SK-N-SH treated with all-trans-retinoic acid at 6 μM for 48 hours (cell line): ENCODE results near the gene LGR4.

ENCODE experiments used
- ATAC-seq: fragments of 200-7000 bp; cut with Tn5 transposase; 3 replicates; pipeline ENCODE4 v1.9.1; 2020; ENCODE audit warnings: mild to moderate bottlenecking, moderate library complexity
- ARNTL ChIP-seq: fragments of 450-650 bp; formaldehyde crosslinking; IDR thresholded peaks from 2 replicates; pipeline ENCODE4 v1.5.0; 2020; ENCODE audit warnings: low read depth, mild to moderate bottlenecking, moderate library complexity, borderline replicate concordance
- BACH2 ChIP-seq: fragments of 250-450 bp; sonication (Bioruptor Pico); IDR thresholded peaks from 2 replicates; pipeline ENCODE4 v1.9.0; 2021; ENCODE audit warnings: mild to moderate bottlenecking, borderline replicate concordance
- CREB5 ChIP-seq: fragments of 250-450 bp; sonication (Bioruptor Pico); IDR thresholded peaks from 2 replicates; pipeline ENCODE4 v1.5.1; 2020; ENCODE audit warnings: low read depth, mild to moderate bottlenecking, moderate library complexity
- CSDC2 ChIP-seq: fragments of 250-450 bp; sonication (Bioruptor Pico); IDR thresholded peaks from 2 replicates; pipeline ENCODE4 v1.5.0; 2020; ENCODE audit warnings: mild to moderate bottlenecking, moderate library complexity
- CSRNP3 ChIP-seq: fragments of 250-450 bp; sonication (Bioruptor Pico); IDR thresholded peaks from 2 replicates; pipeline ENCODE4 v1.5.1; 2021; ENCODE audit warnings: mild to moderate bottlenecking, moderate library complexity
- GLIS3 ChIP-seq: fragments of 250-450 bp; sonication (Bioruptor Pico); IDR thresholded peaks from 2 replicates; pipeline ENCODE4 v1.5.0; 2020; ENCODE audit warnings: mild to moderate bottlenecking, moderate library complexity
- PATZ1 ChIP-seq: fragments of 250-450 bp; sonication (Bioruptor Pico); IDR thresholded peaks from 2 replicates; pipeline ENCODE4 v1.8.0; 2020; ENCODE audit warnings: mild to moderate bottlenecking, moderate library complexity, borderline replicate concordance
- PPARA ChIP-seq: fragments of 250-450 bp; sonication (Bioruptor Pico); IDR thresholded peaks from 2 replicates; pipeline ENCODE4 v1.5.0; 2020; ENCODE audit warnings: mild to moderate bottlenecking, borderline replicate concordance
- SNAI2 ChIP-seq: fragments of 250-450 bp; sonication (Bioruptor Pico); IDR thresholded peaks from 2 replicates; pipeline ENCODE4 v1.5.0; 2020; ENCODE audit warnings: mild to moderate bottlenecking, moderate library complexity
- TCF4 ChIP-seq: fragments of 250-450 bp; sonication (Bioruptor Pico); IDR thresholded peaks from 2 replicates; pipeline ENCODE4 v1.8.0; 2021; ENCODE audit warnings: mild to moderate bottlenecking, moderate library complexity, borderline replicate concordance
- TOX ChIP-seq: fragments of 250-450 bp; sonication (Bioruptor Pico); IDR thresholded peaks from 2 replicates; pipeline ENCODE4 v1.8.0; 2021; ENCODE audit warnings: mild to moderate bottlenecking, moderate library complexity, borderline replicate concordance
- TSHZ2 ChIP-seq: fragments of 250-450 bp; sonication (Bioruptor Pico); IDR thresholded peaks from 2 replicates; pipeline ENCODE4 v1.5.0; 2020; ENCODE audit warnings: mild to moderate bottlenecking, moderate library complexity
- ZC3H10 ChIP-seq: fragments of 250-450 bp; sonication (Bioruptor Pico); IDR thresholded peaks from 2 replicates; pipeline ENCODE4 v1.5.1; 2021; ENCODE audit warnings: mild to moderate bottlenecking, moderate library complexity
- ZFP3 ChIP-seq: fragments of 250-450 bp; sonication (Bioruptor Pico); IDR thresholded peaks from 2 replicates; pipeline ENCODE4 v1.5.0; 2020; ENCODE audit warnings: mild to moderate bottlenecking, moderate library complexity
- ZFP30 ChIP-seq: fragments of 450-650 bp; formaldehyde crosslinking; IDR thresholded peaks from 2 replicates; pipeline ENCODE4 v1.5.0; 2022; ENCODE audit warnings: mild to moderate bottlenecking, moderate library complexity
- ZNF565 ChIP-seq: fragments of 450-650 bp; formaldehyde crosslinking; conservative IDR thresholded peaks from 2 replicates; pipeline ENCODE4 v1.5.0; 2020; ENCODE audit warnings: low read depth, mild to moderate bottlenecking, moderate library complexity
- ZNF8 ChIP-seq: fragments of 450-650 bp; formaldehyde crosslinking; IDR thresholded peaks from 2 replicates; pipeline ENCODE4 v1.5.0; 2020; ENCODE audit warnings: mild to moderate bottlenecking, moderate library complexity

The LGR4 gene

GRCh38 chr11:27410272-27410671 lies 62.3 kb downstream of the LGR4 start:
- no peak for TF ChIP-seq ZFP3
- no peak for TF ChIP-seq TCF4
- TF ChIP-seq ARNTL (CRISPR knock-in tag) = no peak
- TF ChIP-seq SNAI2 (CRISPR knock-in tag) = no peak
- no peak for TF ChIP-seq GLIS3 (CRISPR knock-in tag)
- TF ChIP-seq CSRNP3 = no peak
- no peak for TF ChIP-seq PPARA (CRISPR knock-in tag)
- TF ChIP-seq ZC3H10 (CRISPR knock-in tag) = no peak
- no peak for TF ChIP-seq CSDC2 (CRISPR knock-in tag)
- no peak for TF ChIP-seq ZFP30 (CRISPR knock-in tag)
- TF ChIP-seq TOX = no peak
- no peak for TF ChIP-seq ZNF8 (CRISPR knock-in tag)

GRCh38 chr11:27409742-27410141 lies 62.8 kb downstream of the LGR4 start:
- ATAC-seq = no peak
- TF ChIP-seq ZFP30 (CRISPR knock-in tag) = no peak
- TF ChIP-seq ZNF8 (CRISPR knock-in tag) = no peak
- TF ChIP-seq ZNF565 (CRISPR knock-in tag) = no peak

More at GRCh38 chr11:27410272-27410671, 62.3 kb downstream of the LGR4 start:
- ATAC-seq = no peak

GRCh38 chr11:27409049-27409448 lies 63.5 kb downstream of the LGR4 start:
- ATAC-seq = no peak

More at GRCh38 chr11:27409049-27409448, 63.5 kb downstream of the LGR4 start:
- no peak for TF ChIP-seq BACH2
- no peak for TF ChIP-seq ZFP3
- no peak for TF ChIP-seq PATZ1 (CRISPR knock-in tag)
- no peak for TF ChIP-seq TOX
- no peak for TF ChIP-seq CSRNP3
- no peak for TF ChIP-seq TSHZ2 (CRISPR knock-in tag)
- TF ChIP-seq CREB5 (CRISPR knock-in tag) = no peak
- TF ChIP-seq GLIS3 (CRISPR knock-in tag) = no peak
- no peak for TF ChIP-seq ARNTL (CRISPR knock-in tag)
- TF ChIP-seq, all 23 proteins: peak for 0
